Mucosa of descending colon (tissue), 3 donors: Measurements from ENCODE around the gene FARP2. TPM values are rescaled to one million over a fixed set of nuclear protein-coding genes. Genes with fewer than 3 reads are reported as not detected.

Source experiments
- ATAC-seq: fragments of 200-7000 bp; cut with Tn5 transposase; one replicate; pipeline ENCODE4 v1.9.1; 2020; ENCODE audit warnings: mild to moderate bottlenecking, moderate library complexity
- DNase-seq, 3 donors: peaks; one replicate each; pipeline ENCODE4 v3.0.0-alpha.2; 2020
- H3K36me3 ChIP-seq: fragments of 200-600 bp; one replicate; pipeline ENCODE4 v1.8.0; 2021; ENCODE audit warnings: low read depth, mild to moderate bottlenecking
- H3K4me1 ChIP-seq: fragments of 200-600 bp; one replicate; pipeline ENCODE4 v1.8.0; 2021; ENCODE audit warnings: low read depth, mild to moderate bottlenecking
- H3K4me3 ChIP-seq: fragments of 200-600 bp; one replicate; pipeline ENCODE4 v1.8.0; 2021; ENCODE audit warnings: mild to moderate bottlenecking
- H3K9me3 ChIP-seq: fragments of 200-600 bp; one replicate; pipeline ENCODE4 v1.8.0; 2021; ENCODE audit warnings: mild to moderate bottlenecking
- intact Hi-C, 2 donors: fragments of 100-400 bp; cut with DNase I in 1 of 2; cut with micrococcal nuclease in 1 of 2; formaldehyde crosslinking; loops; one replicate each; pipeline versions ENCODE4 v1.11.0 to v1.11.1; 2022; cut with DNase I, micrococcal nuclease
- total RNA-seq, 3 donors: library from RNA; stranded (reverse); fragmentation: NEBNext Ultra II Directional in 2 of 3; extraction: Animal tissue kit (Norgen Biotek cat#: 25700) in 2 of 3; gene quantifications; one replicate each; pipeline versions ENCODE4 v1.2.1 to v1.2.4, GENCODE V29; 2021 to 2023
- TF ChIP-seq, protein P1 (sequence below): fragments of 200-600 bp; IDR thresholded peaks from one replicate; pipeline ENCODE4 v1.8.0; 2022; ENCODE audit warnings: antibody characterized with exemption, mild to moderate bottlenecking
- donor health status: DM: no; HTN: no; CAD: no; lungs with moderate emphysema.
- donor health status: DM: no; HTN: no; CAD: no.
- donor health status: DM: no; HTN: yes; CAD: no.

FARP2 gene
- total RNA-seq, 3 donors from 2014 or later: 98.1 to 163 (median 109) TPM

DNA sequence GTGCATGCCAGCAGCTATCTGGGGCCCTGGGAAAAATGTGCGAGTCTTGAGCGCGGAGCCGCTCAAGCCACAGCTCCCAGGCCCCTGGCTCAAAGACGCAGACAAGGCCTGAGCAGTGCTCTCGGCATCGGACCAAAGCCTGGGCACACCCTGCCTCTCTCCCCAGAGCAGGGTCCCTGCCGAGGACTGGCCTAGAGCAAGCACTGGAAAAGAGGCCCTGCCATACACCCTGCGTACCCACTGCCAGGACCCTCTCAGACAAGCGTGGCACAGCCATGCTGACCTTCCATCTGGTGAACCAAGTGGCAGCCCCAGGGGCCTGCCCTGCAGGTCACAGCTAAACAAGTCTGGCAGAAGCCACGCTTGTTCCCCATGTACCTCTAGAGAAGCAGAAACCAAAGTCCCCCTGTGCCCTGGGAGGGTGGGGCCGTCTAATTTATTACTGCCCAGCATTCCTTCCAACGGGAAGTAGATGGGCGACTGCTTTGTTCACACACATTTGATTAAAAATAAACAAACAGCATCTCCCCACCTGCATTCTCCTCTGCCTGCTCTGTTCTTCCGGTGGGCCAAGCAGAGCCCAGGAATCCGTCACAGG lies 138.3 kb downstream of the FARP2 start:
- DNase-seq (peak in 2 of 3 donors; percentile 52 to 56), ATAC-seq (peak; percentile 27)
- no peaks in the 10 kb centered on the region for H3K9me3 ChIP-seq
- no peak overlapping the region for H3K4me3 ChIP-seq
- H3K4me1 ChIP-seq: peaks cover 37% of the 10 kb centered on the region
- intact Hi-C loops: no loop called here
- H3K36me3 ChIP-seq: no peaks in the 10 kb centered on the region
- TF ChIP-seq, protein P1, sequence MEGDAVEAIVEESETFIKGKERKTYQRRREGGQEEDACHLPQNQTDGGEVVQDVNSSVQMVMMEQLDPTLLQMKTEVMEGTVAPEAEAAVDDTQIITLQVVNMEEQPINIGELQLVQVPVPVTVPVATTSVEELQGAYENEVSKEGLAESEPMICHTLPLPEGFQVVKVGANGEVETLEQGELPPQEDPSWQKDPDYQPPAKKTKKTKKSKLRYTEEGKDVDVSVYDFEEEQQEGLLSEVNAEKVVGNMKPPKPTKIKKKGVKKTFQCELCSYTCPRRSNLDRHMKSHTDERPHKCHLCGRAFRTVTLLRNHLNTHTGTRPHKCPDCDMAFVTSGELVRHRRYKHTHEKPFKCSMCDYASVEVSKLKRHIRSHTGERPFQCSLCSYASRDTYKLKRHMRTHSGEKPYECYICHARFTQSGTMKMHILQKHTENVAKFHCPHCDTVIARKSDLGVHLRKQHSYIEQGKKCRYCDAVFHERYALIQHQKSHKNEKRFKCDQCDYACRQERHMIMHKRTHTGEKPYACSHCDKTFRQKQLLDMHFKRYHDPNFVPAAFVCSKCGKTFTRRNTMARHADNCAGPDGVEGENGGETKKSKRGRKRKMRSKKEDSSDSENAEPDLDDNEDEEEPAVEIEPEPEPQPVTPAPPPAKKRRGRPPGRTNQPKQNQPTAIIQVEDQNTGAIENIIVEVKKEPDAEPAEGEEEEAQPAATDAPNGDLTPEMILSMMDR: no peak

DNA sequence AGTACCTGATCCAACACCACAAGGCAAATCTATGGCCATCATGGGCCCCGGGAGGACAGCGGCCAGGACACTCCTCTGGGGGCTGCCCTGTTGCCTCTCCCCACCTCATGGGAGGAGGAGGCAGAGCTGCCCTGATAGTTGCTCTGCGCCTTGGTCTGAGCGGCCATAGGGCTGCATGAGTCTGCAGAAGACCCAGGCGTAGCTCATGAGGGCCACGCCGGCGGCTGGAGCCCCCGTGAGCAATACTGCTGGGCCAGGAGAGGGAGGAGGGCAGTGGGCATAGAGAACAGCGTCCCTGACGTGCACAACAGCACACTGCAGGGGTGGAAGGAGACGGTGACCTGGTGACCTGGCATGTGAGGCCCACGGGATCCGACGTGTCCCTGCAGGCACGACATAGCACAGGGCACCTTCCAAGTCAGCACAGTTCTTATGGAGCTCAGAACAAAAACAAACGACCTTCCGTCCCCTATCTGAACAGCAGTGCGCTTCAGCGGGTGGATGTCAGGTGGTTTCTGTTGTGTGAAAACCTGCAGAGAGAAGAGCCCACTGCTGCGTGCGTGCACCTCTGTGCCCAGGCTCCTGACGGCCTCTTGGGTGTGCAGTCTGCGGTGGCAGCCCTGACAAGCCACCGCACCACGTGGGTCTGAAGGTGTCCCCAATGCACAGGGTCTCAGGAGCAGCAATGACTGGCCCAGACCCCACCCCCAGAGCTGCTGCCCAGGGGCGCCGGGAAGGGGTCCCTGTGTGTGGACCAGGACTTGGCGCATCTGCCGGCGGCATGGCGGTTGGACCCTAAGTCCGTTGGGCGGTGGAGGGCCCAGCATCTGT lies 139.3 kb downstream of the FARP2 start:
- TF ChIP-seq, protein P1: no peak
- H3K4me3 ChIP-seq: no peak overlapping the region
- ATAC-seq: no peak
- no peaks in the 10 kb centered on the region for H3K9me3 ChIP-seq
- no peak for DNase-seq
- no peaks in the 10 kb centered on the region for H3K36me3 ChIP-seq
- peaks cover 28% of the 10 kb centered on the region for H3K4me1 ChIP-seq
- intact Hi-C loops: no loop called here

DNA sequence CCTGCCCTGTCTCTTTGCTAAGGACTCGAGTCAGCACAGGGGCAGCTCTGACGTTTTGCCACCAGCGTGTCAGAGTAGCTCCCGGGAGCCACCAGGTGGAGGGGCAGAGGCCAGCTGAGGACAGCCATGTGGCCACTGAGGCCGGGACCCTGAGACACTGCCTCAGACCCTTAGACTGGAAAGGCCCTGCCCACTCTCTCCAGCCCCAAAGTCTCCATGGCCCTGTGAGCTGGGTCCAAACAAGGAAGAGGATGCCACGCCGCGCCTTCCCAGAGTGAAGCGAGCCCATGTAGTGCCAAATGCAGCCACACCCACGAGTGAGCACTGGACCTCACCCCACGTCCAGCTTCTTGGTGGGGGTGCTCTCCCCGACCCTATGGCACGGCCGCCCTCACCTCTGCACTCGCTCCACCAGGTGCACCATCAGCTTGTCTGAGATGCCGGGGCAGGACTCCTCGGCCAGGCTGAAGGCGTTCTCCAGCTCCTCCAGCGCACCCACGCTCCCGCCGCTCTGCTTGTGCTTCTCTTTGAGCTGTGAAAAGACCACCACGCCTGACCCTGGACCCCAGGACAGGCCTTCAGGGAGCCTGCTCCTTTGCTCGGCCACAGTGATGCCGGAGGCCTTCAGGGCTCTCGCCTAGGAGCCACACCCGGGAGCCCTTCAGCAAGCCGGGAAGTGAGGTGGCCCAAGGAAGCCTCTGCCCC lies 140.1 kb downstream of the FARP2 start:
- TF ChIP-seq, protein P1: no peak
- intact Hi-C loops: no loop called here
- H3K36me3 ChIP-seq: no peaks in the 10 kb centered on the region
- no peak overlapping the region for H3K4me3 ChIP-seq
- DNase-seq (peak in 1 of 3 donors; percentile 49), ATAC-seq (no peak)
- no peaks in the 10 kb centered on the region for H3K9me3 ChIP-seq
- H3K4me1 ChIP-seq: peaks cover 24% of the 10 kb centered on the region

DNA sequence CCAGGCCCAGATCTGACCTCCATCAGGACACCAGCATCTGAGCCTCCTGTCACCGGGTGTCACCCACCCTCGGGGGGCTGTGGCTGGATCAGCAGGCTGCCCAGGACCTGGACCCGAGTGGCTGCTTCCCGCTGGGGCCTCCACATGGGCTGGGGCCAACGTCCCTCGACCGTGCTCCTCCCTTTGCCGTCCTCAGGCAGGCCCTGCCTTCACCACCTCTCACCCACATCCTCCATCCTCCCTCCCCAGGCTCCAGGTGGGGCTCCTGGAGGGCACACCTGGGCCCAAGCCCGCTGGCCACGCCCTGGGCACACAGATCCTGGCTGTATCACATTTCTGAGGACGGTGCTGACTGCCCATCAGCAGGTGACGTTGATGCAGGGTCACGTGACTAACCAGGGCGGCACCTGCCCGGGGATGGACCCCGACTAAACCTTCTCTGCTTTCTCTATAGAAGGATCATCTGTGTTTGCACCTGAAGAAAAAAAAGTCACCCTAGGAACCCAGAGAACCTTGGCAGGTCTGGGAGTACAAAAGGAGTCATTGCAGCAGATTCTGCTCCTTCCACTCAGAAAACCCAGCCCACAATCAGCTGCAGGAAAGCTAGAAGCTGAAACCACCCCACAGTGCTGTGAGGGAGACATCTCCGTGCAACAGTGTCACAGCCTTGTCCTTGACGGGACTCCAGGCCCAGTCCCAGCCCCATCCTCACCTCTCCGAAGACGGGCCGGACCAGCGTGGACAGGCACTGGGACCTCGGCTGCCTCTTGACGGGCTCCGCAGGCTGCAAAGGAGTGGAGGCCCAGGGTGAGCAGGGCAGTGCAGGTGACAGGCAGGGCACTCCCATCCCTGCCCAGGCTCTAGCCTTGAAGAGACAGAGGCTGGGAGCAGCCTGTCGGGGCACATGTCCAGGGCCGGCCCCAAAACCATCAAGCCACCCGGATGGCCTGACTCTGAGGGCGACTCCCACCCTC lies 141.1 kb downstream of the FARP2 start:
- intact Hi-C loops: no loop called here
- peak; percentile 90 for ATAC-seq
- H3K36me3 ChIP-seq: no peaks in the 10 kb centered on the region
- H3K9me3 ChIP-seq: no peaks in the 10 kb centered on the region
- TF ChIP-seq, protein P1: no peak
- peak; percentile 81 to 88 (median 86) for DNase-seq
- H3K4me1 ChIP-seq: peaks cover 24% of the 10 kb centered on the region
- H3K4me3 ChIP-seq: no peak overlapping the region
